Ishikawa (cell line): ENCODE results near the gene SIMC1.

Source experiments
- CEBPB ChIP-seq: IDR thresholded peaks from 2 replicates; pipeline ENCODE4 v1.6.1; 2012
- CREB1 ChIP-seq: IDR thresholded peaks from 2 replicates; pipeline ENCODE4 v1.6.1; 2012; ENCODE audit warnings: low read depth
- EGR1 ChIP-seq: IDR thresholded peaks from 2 replicates; pipeline ENCODE4 v1.6.1; 2012
- EP300 ChIP-seq: IDR thresholded peaks from 2 replicates; pipeline ENCODE4 v1.6.1; 2012; ENCODE audit warnings: borderline replicate concordance
- FOXM1 ChIP-seq: IDR thresholded peaks from 2 replicates; pipeline ENCODE4 v1.6.1; 2012; ENCODE audit warnings: low read depth, borderline replicate concordance
- NFIC ChIP-seq: IDR thresholded peaks from 2 replicates; pipeline ENCODE4 v1.6.1; 2012
- RAD21 ChIP-seq: IDR thresholded peaks from 2 replicates; pipeline ENCODE4 v1.6.1; 2012; ENCODE audit warnings: low read depth
- TAF1 ChIP-seq: IDR thresholded peaks from 2 replicates; pipeline ENCODE4 v1.6.1; 2012; ENCODE audit warnings: low read depth, mild to moderate bottlenecking
- TCF12 ChIP-seq: IDR thresholded peaks from 2 replicates; pipeline ENCODE4 v1.6.1; 2012; ENCODE audit warnings: low read depth
- TEAD4 ChIP-seq: IDR thresholded peaks from 2 replicates; pipeline ENCODE4 v1.6.1; 2012
- YY1 ChIP-seq: IDR thresholded peaks from 2 replicates; pipeline ENCODE4 v1.6.1; 2012; ENCODE audit warnings: low read depth
- ZBTB7A ChIP-seq: IDR thresholded peaks from 2 replicates; pipeline ENCODE4 v1.6.1; 2012; ENCODE audit warnings: low read depth
- TF ChIP-seq, protein P1 (sequence below): IDR thresholded peaks from 2 replicates; pipeline ENCODE4 v1.6.1; 2012
- TF ChIP-seq, protein P2 (sequence below): IDR thresholded peaks from 2 replicates; pipeline ENCODE4 v1.6.1; 2012
- TF ChIP-seq, protein P3 (sequence below): IDR thresholded peaks from 2 replicates; pipeline ENCODE4 v1.6.1; 2012; ENCODE audit warnings: low read depth, mild to moderate bottlenecking

Gene SIMC1

DNA sequence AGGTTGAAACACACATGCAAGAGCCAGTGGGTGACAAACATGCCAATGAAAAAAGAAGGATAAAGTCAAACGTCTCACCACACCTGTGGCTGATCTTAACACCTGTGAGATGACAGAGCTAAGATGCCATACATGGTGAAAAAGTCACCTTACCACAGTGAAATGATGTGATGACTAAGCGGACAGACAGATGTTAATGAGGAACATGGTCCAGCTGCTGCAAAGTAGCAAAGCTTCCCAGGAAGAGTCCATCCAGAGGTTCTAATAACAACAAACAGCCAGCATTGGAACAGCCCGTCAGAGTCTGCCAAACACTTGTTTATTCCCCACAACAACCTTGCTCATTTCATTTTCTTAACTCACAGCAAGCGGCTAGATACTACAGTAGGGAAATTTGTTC lies 121.4 kb downstream of the SIMC1 start:
- TF ChIP-seq NFIC (no peak), TAF1 (no peak), CREB1 (no peak), TEAD4 (no peak), TCF12 (no peak), YY1 (no peak), FOXM1 (no peak), RAD21 (no peak), EGR1 (no peak), EP300 (no peak), ZBTB7A (no peak), CEBPB (no peak)
- TF ChIP-seq, protein P1, sequence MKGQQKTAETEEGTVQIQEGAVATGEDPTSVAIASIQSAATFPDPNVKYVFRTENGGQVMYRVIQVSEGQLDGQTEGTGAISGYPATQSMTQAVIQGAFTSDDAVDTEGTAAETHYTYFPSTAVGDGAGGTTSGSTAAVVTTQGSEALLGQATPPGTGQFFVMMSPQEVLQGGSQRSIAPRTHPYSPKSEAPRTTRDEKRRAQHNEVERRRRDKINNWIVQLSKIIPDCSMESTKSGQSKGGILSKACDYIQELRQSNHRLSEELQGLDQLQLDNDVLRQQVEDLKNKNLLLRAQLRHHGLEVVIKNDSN: no peak
- TF ChIP-seq, protein P2, sequence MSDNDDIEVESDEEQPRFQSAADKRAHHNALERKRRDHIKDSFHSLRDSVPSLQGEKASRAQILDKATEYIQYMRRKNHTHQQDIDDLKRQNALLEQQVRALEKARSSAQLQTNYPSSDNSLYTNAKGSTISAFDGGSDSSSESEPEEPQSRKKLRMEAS: no peak
- TF ChIP-seq, protein P3, sequence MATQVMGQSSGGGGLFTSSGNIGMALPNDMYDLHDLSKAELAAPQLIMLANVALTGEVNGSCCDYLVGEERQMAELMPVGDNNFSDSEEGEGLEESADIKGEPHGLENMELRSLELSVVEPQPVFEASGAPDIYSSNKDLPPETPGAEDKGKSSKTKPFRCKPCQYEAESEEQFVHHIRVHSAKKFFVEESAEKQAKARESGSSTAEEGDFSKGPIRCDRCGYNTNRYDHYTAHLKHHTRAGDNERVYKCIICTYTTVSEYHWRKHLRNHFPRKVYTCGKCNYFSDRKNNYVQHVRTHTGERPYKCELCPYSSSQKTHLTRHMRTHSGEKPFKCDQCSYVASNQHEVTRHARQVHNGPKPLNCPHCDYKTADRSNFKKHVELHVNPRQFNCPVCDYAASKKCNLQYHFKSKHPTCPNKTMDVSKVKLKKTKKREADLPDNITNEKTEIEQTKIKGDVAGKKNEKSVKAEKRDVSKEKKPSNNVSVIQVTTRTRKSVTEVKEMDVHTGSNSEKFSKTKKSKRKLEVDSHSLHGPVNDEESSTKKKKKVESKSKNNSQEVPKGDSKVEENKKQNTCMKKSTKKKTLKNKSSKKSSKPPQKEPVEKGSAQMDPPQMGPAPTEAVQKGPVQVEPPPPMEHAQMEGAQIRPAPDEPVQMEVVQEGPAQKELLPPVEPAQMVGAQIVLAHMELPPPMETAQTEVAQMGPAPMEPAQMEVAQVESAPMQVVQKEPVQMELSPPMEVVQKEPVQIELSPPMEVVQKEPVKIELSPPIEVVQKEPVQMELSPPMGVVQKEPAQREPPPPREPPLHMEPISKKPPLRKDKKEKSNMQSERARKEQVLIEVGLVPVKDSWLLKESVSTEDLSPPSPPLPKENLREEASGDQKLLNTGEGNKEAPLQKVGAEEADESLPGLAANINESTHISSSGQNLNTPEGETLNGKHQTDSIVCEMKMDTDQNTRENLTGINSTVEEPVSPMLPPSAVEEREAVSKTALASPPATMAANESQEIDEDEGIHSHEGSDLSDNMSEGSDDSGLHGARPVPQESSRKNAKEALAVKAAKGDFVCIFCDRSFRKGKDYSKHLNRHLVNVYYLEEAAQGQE: no peak

DNA sequence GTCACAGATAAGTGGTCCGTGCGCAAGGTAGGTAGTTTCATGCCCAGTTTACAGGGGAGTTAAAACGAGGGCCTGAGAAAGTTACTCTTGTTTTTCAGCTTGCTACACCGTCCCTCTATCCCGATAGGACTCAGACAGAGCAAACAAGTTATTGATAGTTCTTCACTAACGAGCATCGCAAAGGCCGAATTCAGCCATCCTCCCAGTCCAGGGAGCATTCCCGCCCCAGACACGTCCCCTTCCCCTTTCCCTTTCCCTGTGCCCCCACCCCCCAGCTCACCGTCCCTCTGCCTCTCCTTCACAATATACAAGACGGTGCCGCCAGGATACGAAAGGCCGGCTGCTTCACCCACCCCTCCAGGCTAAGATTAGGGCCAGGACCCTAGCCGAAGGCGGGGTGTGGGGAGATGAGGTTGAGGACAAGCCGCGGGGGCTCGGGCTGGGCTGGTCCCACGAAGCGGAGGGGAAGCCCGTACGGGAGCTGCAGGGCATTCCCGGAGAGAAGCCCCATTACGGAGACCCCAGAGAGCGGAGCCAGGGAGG lies 122.7 kb downstream of the SIMC1 start:
- TF ChIP-seq, protein P1: no peak
- no peak for TF ChIP-seq EGR1
- TF ChIP-seq CREB1: no peak
- no peak; the same call in 1 of the 2 replicates for TF ChIP-seq ZBTB7A
- no peak for TF ChIP-seq YY1
- TF ChIP-seq EP300: no peak
- no peak for TF ChIP-seq NFIC
- TF ChIP-seq FOXM1: no peak
- TF ChIP-seq, protein P3: no peak
- no peak for TF ChIP-seq TAF1
- TF ChIP-seq CEBPB: no peak
- no peak for TF ChIP-seq RAD21
- TF ChIP-seq, protein P2: no peak
- TF ChIP-seq TCF12: no peak
- TF ChIP-seq TEAD4: no peak

DNA sequence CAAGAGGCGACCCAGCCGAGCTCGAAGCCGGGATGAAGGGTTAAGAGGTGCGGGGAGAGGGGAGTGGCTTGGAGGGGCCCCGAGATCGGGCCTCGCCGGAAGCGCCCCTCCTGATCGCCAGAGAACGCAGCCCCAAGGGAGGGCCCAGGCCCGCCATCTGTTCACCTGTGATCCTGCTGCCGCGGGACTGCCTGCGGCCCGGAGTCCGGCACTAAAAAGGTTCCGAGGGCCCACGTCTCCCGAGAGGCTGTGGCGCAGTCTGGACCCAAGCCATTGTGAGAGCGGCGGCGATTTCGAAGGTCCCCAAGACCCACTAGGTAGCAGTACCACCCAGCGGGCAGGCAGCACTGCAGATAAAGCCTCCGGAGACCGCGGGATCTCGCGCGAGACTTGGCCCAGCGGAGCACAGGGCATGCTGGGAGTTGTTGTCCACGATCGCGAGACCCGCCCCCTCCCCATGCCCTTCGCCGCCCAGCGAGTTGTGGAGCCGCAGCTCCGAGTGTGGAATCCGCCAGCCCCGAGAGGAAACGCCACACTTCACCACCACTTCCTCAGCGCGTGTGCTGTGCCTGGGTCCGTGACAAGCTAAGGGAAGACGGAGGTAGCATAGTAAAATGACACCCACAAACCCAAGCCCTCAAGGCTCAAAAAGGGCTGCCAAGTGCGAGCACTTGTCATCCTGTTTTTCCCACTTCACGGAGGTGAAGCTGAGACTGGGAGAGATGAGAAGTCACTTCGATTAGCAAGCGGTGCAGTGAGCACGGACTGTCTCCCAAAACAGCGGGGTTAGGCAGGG lies 123.4 kb downstream of the SIMC1 start, which contains the start of gene KIAA1191:
TSS of gene KIAA1191 (minus strand) at position 328 of the 796 bp plus-strand sequence. CDS start 2,256 bp downstream, outside the sequence.
- TF ChIP-seq TCF12 (0 out of 2 replicates have a peak, but pooled peaks have one; percentile 19), ZBTB7A (peak; percentile 75), EP300 (no peak), CREB1 (no peak), EGR1 (no peak), RAD21 (peak; percentile 24; the same call in 1 of the 2 replicates), TAF1 (peak; percentile 82), CEBPB (no peak), YY1 (no peak; the same call in 1 of the 2 replicates), NFIC (no peak; the same call in 1 of the 2 replicates), TEAD4 (0 out of 2 replicates have a peak, but pooled peaks have one; percentile 8), FOXM1 (no peak)
- TF ChIP-seq, protein P1: no peak
- TF ChIP-seq, protein P3: no peak
- TF ChIP-seq, protein P2: peak; percentile 75
